ENCODE measurements around the gene MRPL58.
"Not testable (repeated sequence)": the region's sequence is repeated elsewhere in the genome, so short reads cannot be mapped to it uniquely, and the experiment has no call there.

The MRPL58 gene

GRCh38 chr17:74987909-74988711 is 24.4 kb upstream of the MRPL58 start:
- DNase-seq, result peak; percentile 67

GRCh38 chr17:74990581-74991105 is 21.8 kb upstream of the MRPL58 start:
- DNase-seq, result no peak

- DNase-seq, result no peak
Observed at GRCh38 chr17:74992223-74992622, 20.2 kb upstream of the MRPL58 start.

- no peak for DNase-seq
Observed at GRCh38 chr17:74994440-74994839, 18.0 kb upstream of the MRPL58 start.

- DNase-seq, result no peak
Observed at GRCh38 chr17:74995847-74996246, 16.6 kb upstream of the MRPL58 start.

- DNase-seq, result no peak
Observed at GRCh38 chr17:74998783-74999182, 13.7 kb upstream of the MRPL58 start.

- no peak for DNase-seq
Observed at GRCh38 chr17:74999523-74999922, 12.9 kb upstream of the MRPL58 start.

- DNase-seq, result no peak
Observed at GRCh38 chr17:75001915-75002843, 10.3 kb upstream of the MRPL58 start.

GRCh38 chr17:75003070-75003956 is 9.2 kb upstream of the MRPL58 start:
- no peak for DNase-seq

- DNase-seq, result no peak
Observed at GRCh38 chr17:75003957-75004355, 8.5 kb upstream of the MRPL58 start.

GRCh38 chr17:75004371-75004770 is 8.1 kb upstream of the MRPL58 start:
- DNase-seq, result no peak

GRCh38 chr17:75005291-75005690 is 7.2 kb upstream of the MRPL58 start:
- no peak for DNase-seq

GRCh38 chr17:75006084-75006483 is 6.4 kb upstream of the MRPL58 start:
- not testable (repeated sequence) for DNase-seq

GRCh38 chr17:75006653-75007052 is 5.8 kb upstream of the MRPL58 start:
- DNase-seq, result no peak

GRCh38 chr17:75008373-75008772 is 4.1 kb upstream of the MRPL58 start:
- no peak for DNase-seq

- no peak for DNase-seq
Observed at GRCh38 chr17:75009139-75009724, 3.2 kb upstream of the MRPL58 start.

- DNase-seq, result no peak
Observed at GRCh38 chr17:75010683-75011400, 1.6 kb upstream of the MRPL58 start.

- no peak for DNase-seq
Observed at GRCh38 chr17:75011401-75012095, 922 bp upstream of the MRPL58 start.

- DNase-seq, result no peak
Observed at GRCh38 chr17:75012096-75012345, 449 bp upstream of the MRPL58 start.

- DNase-seq, result no peak
Observed at GRCh38 chr17:75013092-75013559, 656 bp downstream of the MRPL58 start.

- no peak for DNase-seq
Observed at GRCh38 chr17:75019146-75019545, 6.7 kb downstream of the MRPL58 start.

All from activated effector memory CD4-positive, alpha-beta T cell treated with anti-CD3 and anti-CD28 coated beads, Interleukin-2, amount 50 U/mL, for 16 hours (primary cell).